VCaP (cell line): ENCODE results near the gene SERTAD1.

Source experiments
- H3K27ac ChIP-seq: fragments of 450-650 bp; 2 replicates; pipeline ENCODE4 v1.5.1; 2017
- CTCF ChIP-seq: fragments of 450-650 bp; conservative IDR thresholded peaks from 2 replicates; pipeline ENCODE4 v1.5.1; 2017; ENCODE audit warnings: mild to moderate bottlenecking, moderate library complexity

Gene SERTAD1

GRCh38 chr19:40458597-40458974 is 32.8 kb upstream of the SERTAD1 start:
- no peak overlapping the region for H3K27ac ChIP-seq
- no peak for TF ChIP-seq CTCF

GRCh38 chr19:40457953-40458596 is 32.3 kb upstream of the SERTAD1 start:
- no peak for TF ChIP-seq CTCF
- H3K27ac ChIP-seq = no peak overlapping the region

GRCh38 chr19:40457048-40457447 is 31.3 kb upstream of the SERTAD1 start:
- no peak for TF ChIP-seq CTCF
- no peak overlapping the region for H3K27ac ChIP-seq

GRCh38 chr19:40453943-40454342 is 28.2 kb upstream of the SERTAD1 start:
- peak overlapping the region; percentile 53 for H3K27ac ChIP-seq

GRCh38 chr19:40453151-40453735 is 27.5 kb upstream of the SERTAD1 start:
- no peak for TF ChIP-seq CTCF
- peak overlapping the region; percentile 53 for H3K27ac ChIP-seq

- no peak overlapping the region for H3K27ac ChIP-seq
- TF ChIP-seq CTCF = no peak
Measured at GRCh38 chr19:40452016-40452415, 26.2 kb upstream of the SERTAD1 start.

- no peak overlapping the region for H3K27ac ChIP-seq
- no peak for TF ChIP-seq CTCF
Measured at GRCh38 chr19:40450664-40451063, 24.9 kb upstream of the SERTAD1 start.

- H3K27ac ChIP-seq = no peak overlapping the region
- no peak for TF ChIP-seq CTCF
Measured at GRCh38 chr19:40449506-40449905, 23.7 kb upstream of the SERTAD1 start.
